ENCODE data around the gene CLIC4.

DNA sequence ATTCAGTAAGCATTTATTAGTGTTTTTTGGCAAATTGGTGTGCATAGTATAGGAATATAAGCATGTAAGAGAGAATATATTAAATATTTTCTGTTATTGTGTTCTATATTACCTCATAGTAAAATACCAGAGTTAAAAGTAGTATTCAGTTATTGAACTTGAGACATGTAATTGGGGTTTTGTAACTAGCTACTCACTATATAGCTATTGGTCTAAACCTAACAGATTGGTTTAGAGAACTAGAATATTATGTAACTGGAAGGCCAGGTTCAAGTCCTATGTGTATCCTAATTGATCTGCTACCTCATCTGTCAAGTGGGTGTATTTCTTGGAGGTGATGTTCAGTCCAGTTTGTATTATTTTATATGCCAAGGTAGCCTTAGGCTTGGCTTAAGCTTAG, 26.3 kb downstream of the CLIC4 start:
- TF ChIP-seq POLR2A (IDR thresholded peaks at IDR 0.05) (no peak), CTCF (IDR thresholded peaks at IDR 0.05) (no peak)
